RWPE2 (cell line): ENCODE data around the gene UBE2E2.

ENCODE experiments used
- ATAC-seq: fragments of 200-7000 bp; cut with Tn5 transposase; 3 replicates; pipeline ENCODE4 v1.9.1; 2021; ENCODE audit warnings: low read depth
- DNase-seq: peaks from one replicate; pipeline ENCODE4 v3.0.0-alpha.2; 2020; ENCODE audit warnings: low spot score
- H3K27ac ChIP-seq: fragments of 450-650 bp; 2 replicates; pipeline ENCODE4 v1.5.1; 2017; ENCODE audit warnings: mild to moderate bottlenecking; ENCODE audit not compliant: poor library complexity, severe bottlenecking
- H3K27me3 ChIP-seq: fragments of 250-450 bp; sonication (Bioruptor Pico); 2 replicates; pipeline ENCODE4 v1.5.1; 2021; ENCODE audit warnings: mild to moderate bottlenecking, moderate library complexity; ENCODE audit not compliant: insufficient read depth, poor library complexity, severe bottlenecking
- H3K36me3 ChIP-seq: fragments of 250-450 bp; sonication (Bioruptor Pico); 2 replicates; pipeline ENCODE4 v1.5.1; 2020; ENCODE audit warnings: low read depth, mild to moderate bottlenecking, moderate library complexity
- H3K4me1 ChIP-seq: fragments of 250-450 bp; sonication (Bioruptor Pico); 2 replicates; pipeline ENCODE4 v1.5.1; 2021; ENCODE audit warnings: mild to moderate bottlenecking, moderate library complexity; ENCODE audit not compliant: insufficient read depth, poor library complexity, severe bottlenecking
- H3K4me3 ChIP-seq: fragments of 250-450 bp; sonication (Bioruptor Pico); 2 replicates; pipeline ENCODE4 v1.5.1; 2021; ENCODE audit warnings: mild to moderate bottlenecking, moderate library complexity; ENCODE audit not compliant: severe bottlenecking
- H3K9me3 ChIP-seq: fragments of 250-450 bp; sonication (Bioruptor Pico); 2 replicates; pipeline ENCODE4 v1.5.1; 2021; ENCODE audit warnings: mild to moderate bottlenecking, moderate library complexity; ENCODE audit not compliant: severe bottlenecking
- CTCF ChIP-seq: fragments of 450-650 bp; IDR thresholded peaks from one replicate; pipeline ENCODE4 v1.5.1; 2017; ENCODE audit warnings: mild to moderate bottlenecking, moderate library complexity; ENCODE audit not compliant: poor library complexity, severe bottlenecking

The UBE2E2 gene

GRCh38 chr3:23288715-23289114, 85.6 kb downstream of the UBE2E2 start:
- Histone ChIP-seq H3K36me3 (no peaks in the 10 kb centered on the region), H3K27me3 (no peaks in the 10 kb centered on the region), H3K4me1 (no peaks in the 10 kb centered on the region), H3K9me3 (no peaks in the 10 kb centered on the region), H3K27ac (no peak overlapping the region), H3K4me3 (no peak overlapping the region)
- ATAC-seq: no peak
- TF ChIP-seq CTCF: no peak
- DNase-seq: no peak

- H3K27me3 ChIP-seq: no peaks in the 10 kb centered on the region
- ATAC-seq: no peak
- no peak overlapping the region for H3K4me3 ChIP-seq
- no peaks in the 10 kb centered on the region for H3K4me1 ChIP-seq
- no peaks in the 10 kb centered on the region for H3K36me3 ChIP-seq
- no peak for TF ChIP-seq CTCF
- DNase-seq: no peak
- H3K9me3 ChIP-seq: no peaks in the 10 kb centered on the region
- H3K27ac ChIP-seq: no peak overlapping the region
These were observed 89.3 kb downstream of the UBE2E2 start for GRCh38 chr3:23292432-23292831.

GRCh38 chr3:23294770-23295387, 91.8 kb downstream of the UBE2E2 start:
- no peak for DNase-seq
- Histone ChIP-seq H3K9me3 (no peaks in the 10 kb centered on the region), H3K36me3 (no peaks in the 10 kb centered on the region), H3K4me3 (no peak overlapping the region), H3K27me3 (no peaks in the 10 kb centered on the region), H3K4me1 (no peaks in the 10 kb centered on the region), H3K27ac (no peak overlapping the region)
- no peak for TF ChIP-seq CTCF
- ATAC-seq: no peak

GRCh38 chr3:23301819-23302218, 98.7 kb downstream of the UBE2E2 start:
- Histone ChIP-seq H3K4me3 (no peak overlapping the region), H3K27me3 (no peaks in the 10 kb centered on the region), H3K36me3 (no peaks in the 10 kb centered on the region), H3K27ac (no peak overlapping the region), H3K4me1 (no peaks in the 10 kb centered on the region), H3K9me3 (no peaks in the 10 kb centered on the region)
- no peak for DNase-seq
- no peak for ATAC-seq
- no peak for TF ChIP-seq CTCF

- no peaks in the 10 kb centered on the region for H3K9me3 ChIP-seq
- no peak overlapping the region for H3K4me3 ChIP-seq
- no peak for TF ChIP-seq CTCF
- no peaks in the 10 kb centered on the region for H3K4me1 ChIP-seq
- DNase-seq (no peak), ATAC-seq (no peak)
- no peak overlapping the region for H3K27ac ChIP-seq
- H3K27me3 ChIP-seq: no peaks in the 10 kb centered on the region
- H3K36me3 ChIP-seq: no peaks in the 10 kb centered on the region
These were observed 99.1 kb downstream of the UBE2E2 start for GRCh38 chr3:23302271-23302670.
